ENCODE measurements around the gene NFATC2. TPM values are rescaled to one million over a fixed set of nuclear protein-coding genes. Genes with fewer than 3 reads are reported as not detected.

Gene NFATC2
- total and polyA plus RNA-seq, 2 of the 8 experiments (the other 6 are each of a cell fraction or from before 2014, with no cell fraction given): 0.27 to 0.91 TPM

DNA sequence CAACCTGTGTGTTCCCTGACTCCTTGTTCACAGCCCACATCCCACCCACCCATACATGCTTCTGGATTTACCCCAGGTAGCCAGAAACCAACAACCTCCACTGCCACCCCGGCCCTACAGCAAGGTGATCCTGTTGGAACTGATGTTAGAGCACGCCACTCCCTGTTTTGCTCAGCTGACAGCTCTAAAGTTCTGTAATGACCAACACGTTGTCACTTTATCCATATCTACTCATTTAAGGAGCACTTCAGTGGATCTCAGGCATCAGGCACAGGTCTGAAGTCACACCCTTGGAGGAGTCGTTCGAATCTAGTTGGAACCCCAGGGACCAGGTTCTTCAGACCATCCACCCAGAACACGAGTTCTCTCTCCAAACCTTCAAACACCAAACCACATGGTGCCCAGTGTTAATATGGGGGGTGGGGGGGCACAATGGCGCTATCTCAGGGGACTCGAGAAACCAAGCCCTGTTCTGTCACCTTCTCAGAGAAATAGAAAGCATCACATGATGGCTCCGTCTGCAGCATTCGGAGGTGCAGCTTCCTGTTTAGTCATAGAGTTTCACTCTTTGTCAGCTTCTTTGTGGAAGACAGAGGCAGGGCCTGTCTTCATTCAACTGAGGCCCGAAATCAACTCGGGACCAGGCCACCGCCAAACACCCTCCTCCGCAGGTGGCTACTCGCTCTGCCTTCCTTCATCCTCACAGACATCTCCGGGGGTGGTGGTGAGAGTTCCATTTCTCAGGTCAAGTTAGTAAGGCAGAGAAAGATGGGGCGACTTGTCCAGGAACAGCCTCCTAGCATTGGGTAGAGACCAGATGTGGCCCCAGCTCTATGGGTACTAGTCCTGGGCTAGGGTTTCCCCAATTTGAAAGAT is 142.2 kb downstream of the NFATC2 start:
- H3K79me1 ChIP-seq (ENCODE audit: low read depth, low read length): no peaks in the 10 kb centered on the region
- no peak overlapping the region for H3K56ac ChIP-seq (replicated peaks; ENCODE audit: insufficient read length, low read depth, low read length)
- H3K14ac ChIP-seq (ENCODE audit: insufficient read length): no peak overlapping the region
- H2BK15ac ChIP-seq (ENCODE audit: low read length): no peak overlapping the region
- FAIRE-seq (no peak), DNase-seq (ENCODE audit: low read depth in 1 of 2, low spot score in 2 of 2) (no peak)
- H3K23ac ChIP-seq (ENCODE audit: insufficient read length): no peak overlapping the region
- H3K4me2 ChIP-seq (ENCODE audit: insufficient read depth in 1 of 2, low read depth in 2 of 2, low read length in 2 of 2): no peak overlapping the region
- H3K36me3 ChIP-seq (ENCODE audit: control insufficient read depth in 2 of 4, insufficient read depth in 4 of 4, low read length in 3 of 4): no peaks in the 10 kb centered on the region
- no peak overlapping the region for H3K18ac ChIP-seq (ENCODE audit: extremely low read depth, low read length)
- no peak overlapping the region for H4K5ac ChIP-seq (ENCODE audit: insufficient read length, low read depth, low read length)
- H3K9me3 ChIP-seq (ENCODE audit: insufficient read depth in 2 of 2, low read depth in 1 of 2, low read length in 1 of 2): no peaks in the 10 kb centered on the region
- ChIA-PET CTCF (ENCODE audit: partially characterized antibody) (interaction anchor here (0.6 to 2.0 kb wide), 2 partner anchors 16 to 198 kb away, joined by 3 to 6 read pairs; no protein-coding TSS in a partner anchor), POLR2A (ENCODE audit: partially characterized antibody) (interaction anchor here (1.0 to 1.1 kb wide), 2 partner anchors 13 to 442 kb away, joined by 3 read pairs; partner anchors contain the start of genes DPM1 and MOCS3)
- H2AFZ ChIP-seq (ENCODE audit: low read length): no peak overlapping the region
- no peak overlapping the region for H4K91ac ChIP-seq (replicated peaks; ENCODE audit: insufficient read length, low read length)
- H3K27me3 ChIP-seq (replicated peaks in 1 of 4; ENCODE audit: control insufficient read depth in 3 of 4, extremely low read depth in 1 of 4, insufficient read depth in 3 of 4, low read length in 3 of 4): no peaks in the 10 kb centered on the region
- H2BK12ac ChIP-seq (ENCODE audit: low read depth, low read length): no peak overlapping the region
- H3K27ac ChIP-seq (ENCODE audit: low read depth, low read length): no peak overlapping the region
- no peak overlapping the region for H4K8ac ChIP-seq (ENCODE audit: extremely low read depth, insufficient read depth, low read length)
- no peak overlapping the region for H3K4ac ChIP-seq (replicated peaks; ENCODE audit: insufficient read length, low read depth, low read length)
- H2BK20ac ChIP-seq (ENCODE audit: low read length): no peak overlapping the region
- 85% methylated on average over 13 of the region's 17 CpGs; no CpG with 5 or more reads in 1 of the 2 experiments for WGBS, 2 experiments (ENCODE audit: extremely low coverage in 1 of 2, insufficient coverage in 1 of 2, insufficient read length in 1 of 2, insufficient replicate concordance in 2 of 2, low coverage in 1 of 2, low lambda C conversion rate in 2 of 2, missing lambda C conversion rate in 1 of 2)
- H2AK5ac ChIP-seq (ENCODE audit: low read depth, low read length): no peak overlapping the region
- H3K4me1 ChIP-seq (replicated peaks in 1 of 4; ENCODE audit: control insufficient read depth in 3 of 4, insufficient read depth in 4 of 4, low read length in 3 of 4): peaks cover 0 to 8% (median 4%) of the 10 kb centered on the region in 4 experiments; a peak in 4 of 7 replicates
- H2BK120ac ChIP-seq (replicated peaks; ENCODE audit: low read depth, low read length): no peak overlapping the region
- H3K4me3 ChIP-seq (ENCODE audit: extremely low read depth in 1 of 4, insufficient read depth in 2 of 4, low read depth in 3 of 4, low read length in 4 of 4): no peak overlapping the region
- no peak overlapping the region for H3K9ac ChIP-seq (replicated peaks in 1 of 4; ENCODE audit: extremely low read depth in 1 of 4, low read depth in 3 of 4, low read length in 3 of 4)
- H4K20me1 ChIP-seq (replicated peaks in 1 of 2; ENCODE audit: control insufficient read depth in 1 of 2, insufficient read depth in 2 of 2, low read length in 2 of 2): no peaks in the 10 kb centered on the region
- H3K23me2 ChIP-seq (ENCODE audit: low read depth, low read length): no peaks in the 10 kb centered on the region
- H2BK5ac ChIP-seq (ENCODE audit: low read depth, low read length): no peak overlapping the region
- no peaks in the 10 kb centered on the region for H3K79me2 ChIP-seq (ENCODE audit: control insufficient read depth in 1 of 2, insufficient read depth in 2 of 2, low read length in 2 of 2)
- TF ChIP-seq JUN (IDR thresholded peaks at IDR 0.05; ENCODE audit: low read depth, low read length) (no peak), ASH2L (IDR thresholded peaks at IDR 0.05; ENCODE audit: low read length) (no peak), TAF1 (IDR thresholded peaks at IDR 0.05; ENCODE audit: low read depth, low read length) (no peak), KDM1A (IDR thresholded peaks at IDR 0.05; ENCODE audit: borderline replicate concordance, low read length) (no peak)
- TF ChIP-seq, protein P1, sequence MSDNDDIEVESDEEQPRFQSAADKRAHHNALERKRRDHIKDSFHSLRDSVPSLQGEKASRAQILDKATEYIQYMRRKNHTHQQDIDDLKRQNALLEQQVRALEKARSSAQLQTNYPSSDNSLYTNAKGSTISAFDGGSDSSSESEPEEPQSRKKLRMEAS (IDR thresholded peaks at IDR 0.05): no peak
